HG03571 (cell line): ENCODE data around the gene GPR142.

ENCODE experiments used
- ATAC-seq: cut with Tn5 transposase; IDR thresholded peaks from one replicate; pipeline ENCODE4 v1.9.1; 2021; ENCODE audit not compliant: unreplicated experiment

The GPR142 gene, protein sequence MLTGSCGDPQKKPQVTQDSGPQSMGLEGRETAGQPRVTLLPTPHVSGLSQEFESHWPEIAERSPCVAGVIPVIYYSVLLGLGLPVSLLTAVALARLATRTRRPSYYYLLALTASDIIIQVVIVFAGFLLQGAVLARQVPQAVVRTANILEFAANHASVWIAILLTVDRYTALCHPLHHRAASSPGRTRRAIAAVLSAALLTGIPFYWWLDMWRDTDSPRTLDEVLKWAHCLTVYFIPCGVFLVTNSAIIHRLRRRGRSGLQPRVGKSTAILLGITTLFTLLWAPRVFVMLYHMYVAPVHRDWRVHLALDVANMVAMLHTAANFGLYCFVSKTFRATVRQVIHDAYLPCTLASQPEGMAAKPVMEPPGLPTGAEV

DNA sequence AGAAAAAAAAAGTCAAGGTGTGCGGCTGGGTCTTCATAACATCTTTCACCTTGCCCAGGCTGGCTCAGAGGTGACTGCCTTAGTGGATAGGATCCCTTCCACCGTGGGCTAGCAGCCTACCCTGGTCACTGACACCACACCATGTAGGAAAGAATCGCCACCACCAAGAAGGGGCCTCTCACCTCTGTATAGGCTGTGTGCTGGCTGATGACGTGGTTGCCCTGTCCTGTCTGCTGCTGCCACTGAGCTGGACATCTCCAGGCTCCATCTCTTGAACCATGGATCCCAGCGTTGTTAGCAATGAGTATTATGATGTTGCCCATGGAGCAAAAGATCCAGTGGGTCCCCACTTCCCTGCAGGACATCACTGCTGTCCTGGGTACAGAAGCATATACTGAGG lies at the start of gene GPR142:
Gene GPR142, plus strand, starts transcription at position 301 of the 400 bp plus-strand sequence. CDS start 2,035 bp downstream, outside the sequence.
- ATAC-seq: no peak

DNA sequence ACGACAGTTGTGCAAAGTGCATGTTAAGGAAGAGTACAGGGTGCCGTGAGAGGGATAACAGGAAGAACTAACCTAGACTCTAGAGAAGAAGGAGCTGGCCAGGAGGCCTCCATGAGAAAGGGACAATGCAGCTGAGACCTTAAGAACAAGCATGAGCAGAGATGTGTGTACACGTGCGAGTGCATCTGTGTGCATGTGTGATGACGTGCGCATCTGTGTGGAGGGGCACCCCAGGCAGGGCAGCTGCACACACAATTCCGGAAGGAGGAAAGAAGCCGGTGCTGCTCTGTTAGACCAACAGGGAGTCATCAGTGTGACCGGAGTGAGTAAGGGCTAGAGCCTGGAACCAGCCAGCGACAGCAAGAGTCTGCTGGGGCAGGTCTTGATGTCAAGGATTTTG lies 48.9 kb upstream of the GPR142 start:
- no peak for ATAC-seq

DNA sequence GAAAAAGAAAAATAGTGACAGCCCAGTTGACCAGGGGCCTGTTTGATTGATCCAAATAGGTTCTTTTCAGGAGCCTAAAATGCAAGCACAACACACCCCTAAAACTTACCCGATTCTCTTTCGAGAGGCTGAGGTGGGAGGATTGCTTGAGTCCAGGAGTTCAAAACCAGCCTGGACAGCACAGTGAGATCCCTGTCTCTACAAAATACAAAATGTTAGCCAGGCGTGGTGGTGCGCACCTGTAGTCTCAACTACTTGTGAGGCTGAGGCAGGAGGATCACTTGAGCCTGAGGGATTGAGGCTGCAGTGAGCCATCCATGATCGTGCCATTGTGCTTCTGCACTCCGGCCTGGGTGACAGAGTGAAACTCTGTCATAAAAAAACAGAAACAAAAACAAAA lies 42.8 kb upstream of the GPR142 start:
- ATAC-seq: no peak

DNA sequence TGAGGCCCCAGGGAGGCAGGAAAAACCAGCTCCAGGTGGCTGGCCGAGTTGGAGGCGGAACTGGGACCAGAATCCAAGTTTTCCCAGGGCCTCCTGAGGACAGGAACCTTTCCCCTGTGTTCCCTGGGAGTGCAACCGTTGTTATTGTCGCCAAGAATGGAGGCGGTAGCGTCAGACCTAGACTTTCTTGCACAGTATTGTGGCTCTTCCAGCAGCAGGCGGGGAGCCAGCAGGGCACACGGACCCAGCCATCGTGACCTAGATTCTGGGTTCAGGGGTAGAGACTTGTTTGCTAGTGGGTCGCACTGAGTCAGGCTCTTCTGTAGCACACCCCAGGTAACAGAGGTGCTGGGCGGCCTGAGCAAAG lies 41.9 kb upstream of the GPR142 start:
- no peak for ATAC-seq

DNA sequence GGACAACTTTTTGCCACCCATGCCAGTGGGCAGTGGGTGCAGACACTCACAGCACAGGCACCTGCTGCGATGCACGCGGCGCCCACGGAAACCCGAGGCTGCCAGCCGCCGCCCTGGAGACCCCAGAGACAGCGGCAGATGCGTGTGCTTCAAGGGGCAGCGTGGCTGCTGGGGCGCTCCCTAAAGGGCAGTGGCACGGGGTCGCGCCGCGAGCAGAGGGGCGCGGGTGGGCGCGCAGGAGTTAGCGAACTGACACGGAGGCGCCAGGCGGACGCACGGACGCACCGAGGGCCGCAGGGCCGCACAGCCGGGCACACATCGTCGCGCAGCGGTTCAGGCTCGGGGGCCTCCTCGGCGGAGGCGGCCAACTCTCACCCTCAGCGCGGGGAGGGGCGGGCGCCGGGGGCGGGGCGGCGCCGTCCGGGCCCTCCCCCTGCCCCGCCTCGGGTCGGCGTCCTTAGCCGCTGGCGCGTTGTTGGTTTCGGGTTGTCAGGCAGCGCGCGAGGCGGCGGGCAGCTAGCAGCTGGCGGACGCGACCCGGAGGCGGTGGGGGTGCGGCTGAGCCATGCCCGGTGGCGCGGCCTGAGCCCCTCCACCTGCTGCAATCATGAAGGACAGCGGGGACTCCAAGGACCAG lies 41.4 kb upstream of the GPR142 start, which contains the start of gene KIF19:
Gene KIF19, plus strand, starts transcription at position 484 of the 637 bp plus-strand sequence. Its CDS starts 124 bp downstream, at position 608.
- no peak for ATAC-seq

DNA sequence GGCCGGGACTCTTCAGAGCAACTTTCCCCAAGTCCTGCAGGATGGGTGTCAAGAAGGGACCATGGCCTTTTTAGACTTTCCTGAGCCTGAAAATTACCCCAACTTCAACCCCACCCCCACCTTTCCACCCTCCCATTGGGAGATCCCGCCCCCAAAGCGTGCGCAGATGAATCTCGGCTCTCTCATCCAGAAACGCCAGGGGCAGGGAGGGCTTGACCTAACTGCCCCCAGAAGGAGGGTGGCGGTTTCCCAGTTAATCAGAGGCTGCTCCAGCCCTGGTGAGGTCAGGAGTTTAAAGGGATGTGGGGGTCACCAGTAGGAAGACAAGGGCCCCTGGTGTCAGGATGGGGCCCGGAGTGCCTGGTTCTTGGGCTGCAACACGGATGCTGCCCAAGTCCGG lies 40.8 kb upstream of the GPR142 start:
- ATAC-seq: no peak

DNA sequence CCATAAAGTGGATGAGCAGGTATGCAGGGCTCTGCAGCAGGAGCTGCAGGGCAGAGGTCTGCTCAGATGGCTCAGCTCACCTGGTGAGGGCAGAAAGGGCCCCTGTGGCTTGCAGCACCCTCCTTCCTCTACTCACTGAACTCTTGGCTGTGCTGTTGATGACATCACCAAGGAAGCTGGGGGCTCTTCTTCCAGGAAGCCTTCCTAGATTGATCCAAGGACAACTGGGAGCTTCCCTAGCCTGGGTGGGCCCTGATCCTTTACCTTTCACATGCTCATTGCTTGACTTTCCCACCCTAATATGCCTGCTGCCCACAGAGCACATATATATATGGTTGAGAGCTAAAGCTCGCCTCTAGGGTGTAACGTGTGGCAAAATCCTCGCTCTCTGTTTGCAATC lies 38.8 kb upstream of the GPR142 start:
- no peak for ATAC-seq

DNA sequence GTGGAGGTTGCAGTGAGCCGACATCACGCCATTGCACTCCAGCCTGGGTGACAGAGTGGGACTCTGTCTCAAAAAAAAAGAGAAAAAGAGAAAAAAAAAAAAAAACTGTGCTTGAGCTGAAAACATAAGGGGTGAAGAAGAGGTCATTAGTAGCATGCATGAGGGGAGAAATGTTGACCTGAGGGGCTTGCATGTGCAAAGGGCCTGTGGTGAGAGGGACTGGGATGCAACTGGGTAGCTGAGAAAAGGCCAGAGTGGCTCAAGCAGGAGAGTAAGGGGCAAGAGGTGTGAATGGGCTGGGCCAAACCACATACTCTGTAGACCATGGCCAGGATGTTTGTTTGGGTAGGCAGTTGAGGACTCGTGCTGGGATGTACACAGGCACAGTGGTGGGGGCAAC lies 37.9 kb upstream of the GPR142 start:
- no peak for ATAC-seq

DNA sequence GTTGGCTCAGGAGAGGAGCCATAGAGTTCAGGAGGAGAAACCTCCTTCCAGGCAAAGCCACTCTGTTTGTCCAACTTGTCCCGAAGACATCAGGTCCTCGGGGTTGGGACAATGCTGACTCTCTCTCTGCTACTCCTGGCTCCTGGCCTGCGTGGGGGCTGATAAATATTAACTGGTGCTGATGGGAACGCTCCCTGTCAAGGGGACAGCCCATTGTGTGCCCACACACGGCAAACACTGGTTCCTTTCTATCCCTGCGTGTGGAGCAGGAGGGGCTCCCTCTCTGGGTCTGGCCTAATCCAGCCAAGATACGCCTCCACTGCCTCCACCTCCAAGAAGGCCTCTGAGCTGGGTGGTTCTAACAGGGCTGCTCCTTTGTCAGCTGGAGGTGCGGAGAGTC lies 36.9 kb upstream of the GPR142 start:
- ATAC-seq: no peak

DNA sequence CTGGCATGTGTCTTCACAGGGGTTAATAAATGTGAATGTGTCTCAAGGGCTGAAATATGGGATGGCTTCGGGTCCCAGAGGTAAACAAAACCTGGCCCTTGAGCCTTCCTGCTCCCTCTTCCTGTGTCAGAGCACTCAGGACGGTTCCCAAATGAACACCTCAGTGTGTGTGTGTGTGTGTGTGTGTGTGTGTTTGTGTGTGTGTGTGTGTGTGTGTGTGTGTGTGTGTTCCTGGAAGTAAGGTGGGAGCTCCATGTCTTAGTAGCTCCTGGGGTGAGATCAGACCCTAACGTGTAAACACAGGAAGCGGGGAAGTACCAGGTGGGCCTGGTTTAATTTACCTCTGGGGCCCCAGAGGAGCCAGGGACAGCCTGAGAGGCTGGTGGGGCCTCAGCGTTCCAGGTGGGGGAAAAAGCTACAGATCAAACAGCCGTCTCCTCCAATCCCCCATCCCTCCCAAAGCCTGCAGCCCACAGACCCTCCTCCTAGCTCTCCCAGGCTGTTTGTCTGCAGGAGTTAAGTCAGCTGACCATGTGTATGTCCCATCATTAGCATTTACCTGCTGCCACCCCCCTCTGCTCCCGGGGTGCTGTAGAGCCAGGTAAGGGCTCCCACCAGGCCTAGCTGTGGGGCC lies 35.2 kb upstream of the GPR142 start:
- no peak for ATAC-seq

DNA sequence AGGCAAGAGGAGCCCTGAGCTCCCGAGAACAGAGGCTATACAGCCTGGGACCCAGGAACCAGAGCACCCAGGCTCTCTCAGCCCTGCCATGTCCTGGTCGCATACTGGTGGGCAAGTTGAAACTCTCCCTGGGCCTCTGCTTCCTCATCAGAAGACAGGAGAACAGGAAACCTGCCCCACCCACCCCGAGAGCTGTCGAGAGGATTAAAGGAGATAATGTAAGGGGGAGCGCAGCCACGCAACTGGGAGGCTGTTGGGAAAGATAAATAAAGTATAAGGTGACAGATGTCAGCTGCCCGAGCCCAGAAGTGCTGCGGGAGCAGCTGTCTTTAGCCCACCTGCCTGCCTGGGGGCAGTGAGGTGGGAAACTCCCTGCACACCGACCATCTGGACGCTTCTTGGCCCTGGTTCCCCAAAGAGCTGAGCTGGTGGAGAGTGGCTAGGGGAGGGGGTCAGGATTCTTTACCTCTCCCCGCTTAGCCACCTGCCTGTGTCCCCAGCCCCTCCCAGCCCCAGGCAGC lies 34.5 kb upstream of the GPR142 start:
- no peak for ATAC-seq

DNA sequence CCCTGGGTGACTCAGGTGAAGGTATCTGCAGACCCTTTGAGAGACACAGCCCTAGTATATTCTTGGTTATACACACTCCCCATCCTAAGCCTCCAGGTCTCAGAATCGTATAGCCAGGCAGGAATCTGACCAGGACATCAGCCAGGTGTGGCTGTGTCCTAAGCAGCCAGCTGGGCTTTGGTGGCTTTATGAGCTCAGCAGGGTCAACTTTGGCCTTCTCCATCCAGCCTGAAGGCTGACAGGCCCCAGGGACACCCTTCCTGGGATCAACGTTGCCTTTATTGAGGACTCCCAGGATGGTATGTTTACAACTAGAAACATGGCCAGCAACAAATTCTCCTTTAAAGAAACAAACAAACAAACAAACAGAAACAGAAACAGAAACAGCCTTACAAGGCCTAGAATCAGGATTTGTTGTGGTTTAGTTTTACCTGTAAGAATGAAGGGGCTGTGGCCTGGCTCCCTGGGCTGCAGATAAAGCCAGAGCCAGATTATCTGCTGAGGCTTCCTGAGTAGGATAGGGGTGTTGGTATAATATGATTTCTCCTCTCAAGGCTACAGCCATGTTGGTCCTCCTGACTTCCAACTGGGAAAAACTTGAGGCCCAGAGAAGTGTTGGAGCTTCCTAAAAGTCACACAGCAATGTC lies 32.8 kb upstream of the GPR142 start:
- no peak for ATAC-seq

DNA sequence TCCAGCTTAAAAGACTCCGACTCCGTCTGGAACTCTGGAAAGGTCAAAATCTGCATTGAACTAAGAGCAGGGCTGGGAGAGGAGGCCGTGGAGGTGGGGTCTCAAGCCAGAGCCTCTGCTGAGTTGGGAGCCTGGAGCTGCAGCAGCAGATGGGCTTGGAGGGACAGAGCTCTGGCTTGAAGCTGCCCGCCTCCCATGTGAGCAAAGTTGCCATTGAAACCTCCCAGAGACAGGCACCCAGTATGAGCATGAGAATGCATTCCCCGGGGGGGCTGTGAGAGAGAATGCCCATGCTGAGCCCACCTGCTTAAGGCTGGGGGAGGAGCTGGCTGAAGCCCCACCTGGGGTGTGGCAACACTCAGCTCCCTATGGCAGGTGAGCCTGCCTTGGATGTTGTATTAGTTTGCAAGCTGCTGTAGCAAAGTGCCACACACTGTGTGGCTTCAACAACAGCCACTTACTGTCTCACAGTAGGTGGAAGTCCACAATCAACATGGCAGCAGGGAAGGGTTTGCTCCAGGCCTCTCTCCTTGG lies 31.7 kb upstream of the GPR142 start:
- ATAC-seq: no peak

DNA sequence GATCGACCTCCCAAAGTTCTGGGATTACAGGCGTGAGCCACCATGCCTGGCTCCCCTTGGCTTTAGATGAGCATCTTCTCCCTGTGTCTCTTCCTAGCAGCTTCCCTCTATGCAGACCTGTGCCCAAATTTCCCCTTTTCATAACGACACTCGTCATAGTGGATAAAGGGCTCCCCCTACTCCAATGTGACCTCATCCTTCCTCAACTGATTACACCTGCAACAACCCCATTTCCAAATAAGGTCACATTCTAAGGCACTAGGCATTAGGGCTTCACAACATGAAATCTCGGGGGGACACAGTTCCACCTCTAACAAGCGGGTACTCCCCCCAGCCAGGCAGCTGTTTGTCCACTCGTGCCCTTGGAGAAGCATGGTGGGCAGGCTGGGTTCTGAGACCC lies 31.0 kb upstream of the GPR142 start:
- no peak for ATAC-seq

DNA sequence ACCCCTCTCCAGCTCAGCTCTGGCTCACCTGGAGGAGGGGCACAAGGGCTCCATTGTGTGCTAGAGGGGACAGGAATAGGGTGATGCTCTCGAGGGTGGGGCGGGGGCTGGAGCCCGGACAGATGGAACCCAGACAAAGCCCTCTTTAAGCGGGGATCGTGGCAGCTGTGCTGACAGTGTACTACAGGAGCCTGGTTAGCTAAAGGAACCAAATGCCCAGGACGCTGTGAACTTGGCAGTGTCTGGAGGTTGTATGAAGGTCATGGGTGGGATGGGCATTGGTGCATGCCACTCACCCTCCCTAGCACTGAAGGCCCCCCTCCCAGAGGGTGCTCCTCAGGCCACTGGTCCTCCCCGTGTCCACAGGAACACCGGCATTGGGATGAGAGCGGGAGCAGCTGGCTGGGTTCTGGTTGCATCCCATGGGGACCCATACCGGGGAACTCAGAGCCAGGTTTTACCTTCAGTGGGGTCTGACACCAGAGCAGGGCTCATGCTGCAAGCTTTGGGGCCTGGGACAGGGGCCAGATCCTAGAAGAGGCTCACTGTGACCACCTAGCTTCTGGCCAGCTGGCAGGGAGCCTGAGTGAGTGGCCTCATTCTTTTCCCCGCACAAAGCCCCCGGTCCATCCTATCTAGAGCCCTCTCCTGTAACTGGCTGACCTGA lies 29.3 kb upstream of the GPR142 start:
- ATAC-seq: no peak

DNA sequence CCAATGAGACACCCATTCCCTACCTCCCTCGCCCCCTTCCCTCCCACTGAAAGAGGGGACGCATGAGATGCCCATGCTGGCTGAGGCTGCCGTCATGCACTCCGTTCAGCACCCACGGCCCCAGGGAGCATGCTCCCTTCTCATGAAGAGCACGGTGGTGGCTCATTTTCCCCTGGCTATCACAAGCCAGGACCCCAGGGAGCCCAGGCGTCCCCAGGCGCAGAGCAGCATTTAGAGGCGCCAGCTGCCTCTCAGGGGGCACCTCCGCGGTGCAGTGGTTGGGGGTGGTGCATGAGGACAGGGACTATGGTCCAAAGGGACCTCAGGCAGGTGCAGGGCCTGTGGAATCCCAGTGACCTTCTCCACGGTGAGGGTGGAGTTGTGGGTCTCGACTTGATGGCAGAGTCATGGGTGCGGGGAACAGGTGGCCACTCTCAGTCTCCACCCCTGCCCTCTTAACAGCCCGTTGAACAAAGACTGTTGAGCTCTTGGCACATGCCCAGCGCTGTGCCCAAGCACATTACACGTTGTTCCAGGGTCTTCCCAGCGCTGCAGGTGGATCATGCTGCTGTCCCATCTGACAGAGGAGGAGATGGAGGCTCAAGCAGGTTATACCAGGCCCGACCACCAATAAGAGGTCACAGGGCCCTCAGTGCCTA lies 27.6 kb upstream of the GPR142 start:
- no peak for ATAC-seq

DNA sequence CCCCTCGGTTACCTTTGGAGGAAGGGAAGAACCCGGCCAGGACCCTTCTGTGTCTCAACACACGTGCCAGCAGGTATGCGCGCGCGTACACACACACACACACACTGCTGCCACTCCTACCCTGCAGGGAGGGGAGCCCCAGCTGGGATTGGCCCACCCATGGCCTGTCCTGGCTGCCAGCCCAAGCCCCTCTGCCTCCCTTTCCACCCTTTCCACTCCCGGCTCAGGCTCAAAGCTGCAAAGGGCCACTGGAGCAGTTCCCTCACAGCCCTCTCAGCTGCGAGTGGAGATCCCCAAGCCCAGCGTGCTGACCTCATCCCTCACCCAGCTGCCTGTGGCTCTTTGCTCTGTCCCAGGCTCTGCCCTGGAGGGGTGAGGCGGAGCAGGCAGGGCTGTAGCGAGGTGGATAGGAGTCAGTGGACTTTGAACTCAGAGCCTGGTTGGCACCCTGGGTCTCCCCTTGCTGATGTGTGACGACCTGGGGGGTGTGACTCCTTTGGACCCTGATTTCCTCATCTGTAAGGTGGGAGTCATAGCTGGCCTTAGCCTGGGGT lies 26.8 kb upstream of the GPR142 start:
- ATAC-seq: no peak

DNA sequence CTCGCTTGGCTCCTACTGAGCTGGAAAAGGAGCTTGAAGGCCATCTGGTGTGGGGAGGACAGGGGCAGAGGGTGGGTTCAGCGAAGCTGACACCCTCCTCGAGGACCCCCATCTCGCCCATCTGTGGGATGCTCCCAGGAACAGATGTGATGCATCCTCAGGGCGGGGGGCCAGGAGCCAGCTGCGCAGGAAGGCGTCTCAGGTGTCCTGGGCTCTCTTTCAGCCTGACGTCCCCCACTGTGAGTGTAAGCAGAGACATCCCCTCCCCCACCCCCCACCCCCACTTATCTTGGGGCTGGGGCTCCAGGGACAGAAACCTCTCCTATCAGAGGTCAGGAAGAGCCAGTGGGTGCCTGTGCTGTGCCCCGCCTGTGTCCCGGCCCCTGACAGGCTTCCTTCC lies 25.1 kb upstream of the GPR142 start:
- ATAC-seq: no peak

DNA sequence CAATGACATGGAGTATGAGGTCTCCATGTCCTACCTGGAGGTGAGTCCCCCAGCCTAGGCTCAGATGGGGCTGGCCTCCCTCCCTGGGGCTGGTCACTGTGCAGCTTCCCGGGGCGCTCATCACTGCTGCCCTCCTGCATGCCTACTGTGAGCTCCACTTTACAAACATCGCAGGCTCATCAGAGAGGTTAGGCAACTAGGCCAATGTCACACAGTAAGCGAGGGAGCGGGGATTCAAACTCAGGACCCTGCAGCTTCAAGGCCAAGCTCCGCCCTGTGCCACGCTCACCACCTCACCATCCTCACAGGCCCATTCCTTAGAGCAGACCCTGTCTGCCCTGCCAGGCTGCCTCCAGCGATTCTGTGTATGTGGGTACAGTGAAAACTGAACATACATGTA lies 24.2 kb upstream of the GPR142 start:
- ATAC-seq: no peak
